T-cell (primary cell): ENCODE data around the gene TPD52L1. TPM values are rescaled to one million over a fixed set of nuclear protein-coding genes. Genes with fewer than 3 reads are reported as not detected.

ENCODE experiments used
- ATAC-seq, 4 experiments: fragments of 200-7000 bp in 3 of 4; fragments of 150-1000 bp in 1 of 4; cut with Tn5 transposase; replicated peaks in 1 of 4; 1 replicate in 3 of 4; 2 replicates in 1 of 4; pipeline ENCODE4 v1.10.0; 2021; ENCODE audit warnings: moderate library complexity in 3 of 4, mild to moderate bottlenecking in 2 of 4, moderate number of reproducible peaks in 1 of 4
- CTCF ChIA-PET, 2 donors: fragments of 300-600 bp; sonication (Branson Sonifier 250); formaldehyde crosslinking; loops; one replicate each; lab custom pipeline; 2022; ENCODE audit warnings: antibody characterized with exemption in 2 of 2; lab: Charles Lee
- POLR2A ChIA-PET, 2 donors: fragments of 300-600 bp; sonication (Branson Sonifier 250); formaldehyde crosslinking; loops; one replicate each; lab custom pipeline; 2022; ENCODE audit warnings: antibody characterized with exemption in 2 of 2; lab: Charles Lee
- DNase-seq, 35 experiments: peaks; one replicate each; pipeline versions ENCODE4 v3.0.0 to v3.0.0-alpha.2; 2013 to 2023
- H3K27ac ChIP-seq: one replicate; pipeline ENCODE4 v1.5.1; 2013; ENCODE audit warnings: low read length
- H3K27me3 ChIP-seq, 2 experiments: replicated peaks in 1 of 2; 1 replicate in 1 of 2; 2 replicates in 1 of 2; pipeline versions ENCODE4 v1.6.1 to v1.7.0; 2013; ENCODE audit warnings: low read length in 1 of 2, mixed read lengths in 1 of 2; ENCODE audit not compliant: control insufficient read depth in 2 of 2, insufficient read depth in 2 of 2; ENCODE audit errors: extremely low read depth in 1 of 2
- H3K36me3 ChIP-seq, 2 donors: 1 replicate in 1 of 2; 2 replicates in 1 of 2; pipeline versions ENCODE4 v1.6.1 to v1.7.0; 2013; ENCODE audit warnings: low read length in 1 of 2; ENCODE audit not compliant: control insufficient read depth in 2 of 2, insufficient read depth in 1 of 2; ENCODE audit errors: extremely low read depth in 1 of 2
- H3K4me1 ChIP-seq, 2 experiments: 1 replicate in 1 of 2; 2 replicates in 1 of 2; pipeline versions ENCODE4 v1.6.1 to v1.7.0; 2013; ENCODE audit warnings: low read length in 2 of 2, mixed read lengths in 1 of 2; ENCODE audit not compliant: insufficient read depth in 2 of 2, control insufficient read depth in 1 of 2; ENCODE audit errors: extremely low read depth in 1 of 2
- H3K4me3 ChIP-seq, 2 donors: 1 replicate in 1 of 2; 2 replicates in 1 of 2; pipeline versions ENCODE4 v1.5.1 to v1.7.0; 2013; ENCODE audit warnings: mild to moderate bottlenecking in 2 of 2, low read length in 1 of 2, moderate library complexity in 1 of 2; ENCODE audit not compliant: control insufficient read depth in 1 of 2; ENCODE audit errors: extremely low read depth in 1 of 2
- H3K9me3 ChIP-seq: 2 replicates; pipeline ENCODE4 v1.7.0; 2013
- H3K27ac Mint-ChIP-seq, 2 donors: one replicate each; pipeline ENCODE4 v1.8.0; 2020 to 2021; ENCODE audit warnings: mild to moderate bottlenecking in 2 of 2, mixed read lengths in 2 of 2
- H3K27me3 Mint-ChIP-seq, 2 donors: one replicate each; pipeline ENCODE4 v1.8.0; 2021 to 2022; ENCODE audit warnings: mixed read lengths in 2 of 2
- H3K36me3 Mint-ChIP-seq: one replicate; pipeline ENCODE4 v1.8.0; 2021; ENCODE audit warnings: mixed read lengths
- H3K4me1 Mint-ChIP-seq, 3 donors: one replicate each; pipeline ENCODE4 v1.8.0; 2020 to 2022; ENCODE audit warnings: mixed read lengths in 3 of 3, mild to moderate bottlenecking in 1 of 3
- H3K4me3 Mint-ChIP-seq, 3 donors: one replicate each; pipeline ENCODE4 v1.8.0; 2020 to 2022; ENCODE audit warnings: mild to moderate bottlenecking in 3 of 3, mixed read lengths in 3 of 3, moderate library complexity in 3 of 3
- H3K9me3 Mint-ChIP-seq, 3 donors: one replicate each; pipeline ENCODE4 v1.8.0; 2020 to 2022; ENCODE audit warnings: mixed read lengths in 3 of 3
- WGBS: methylation state at CpG from one replicate; pipeline ENCODE4 v1.1.5; 2013; ENCODE audit warnings: missing lambda C conversion rate; ENCODE audit not compliant: insufficient coverage; 5-methylcytosine and 5-hydroxymethylcytosine counted together
- total RNA-seq, 35 experiments: library from RNA in 6 of 35; stranded (reverse) in 6 of 35; fragments of 120-200 nt in 1 of 35; gene quantifications; one replicate each; pipeline versions ENCODE4 v1.2.1 to v1.2.4 and lab custom pipeline; 2013 to 2026

The TPD52L1 gene
- total RNA-seq, 5 donors from 2014 or later (not counting 1 experiment from before 2014, with no cell fraction given): 0.20 to 0.89 (median 0.47) TPM; not detected in 1

DNA sequence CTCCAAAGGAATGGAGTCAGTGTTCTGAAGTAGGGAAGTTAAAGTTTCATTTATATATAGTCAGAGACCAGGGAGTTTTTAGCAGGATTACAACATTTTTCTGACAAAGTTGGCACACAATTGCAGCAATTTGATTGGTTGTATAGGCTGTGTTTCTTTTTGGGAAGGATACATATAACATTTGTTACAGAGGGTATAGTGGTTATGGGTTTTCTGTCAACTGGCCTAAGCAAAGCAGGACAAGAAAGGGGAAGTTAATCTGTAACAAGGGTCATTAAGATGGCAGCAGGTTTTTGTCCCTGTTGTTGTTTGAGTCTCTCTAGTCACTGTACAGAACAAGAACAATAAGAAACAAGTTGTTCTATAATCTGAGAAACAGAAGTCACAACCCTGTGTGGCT lies 41.4 kb downstream of the TPD52L1 start:
- Mint-ChIP-seq H3K27ac (no peak overlapping the region), H3K27me3 (peaks cover 2 to 14% of the 10 kb centered on the region in 2 donors), H3K4me3 (no peak overlapping the region), H3K9me3 (no peaks in the 10 kb centered on the region), H3K4me1 (peaks cover 0 to 3% (median 2%) of the 10 kb centered on the region in 3 donors), H3K36me3 (no peaks in the 10 kb centered on the region)
- H3K27ac ChIP-seq: no peak overlapping the region
- no peaks in the 10 kb centered on the region for H3K9me3 ChIP-seq
- no peak for ATAC-seq
- H3K4me1 ChIP-seq: no peaks in the 10 kb centered on the region
- ChIA-PET CTCF (no interaction called here), POLR2A (no interaction called here)
- H3K4me3 ChIP-seq: no peak overlapping the region
- H3K27me3 ChIP-seq: no peaks in the 10 kb centered on the region
- H3K36me3 ChIP-seq: no peaks in the 10 kb centered on the region
- no peak for DNase-seq

DNA sequence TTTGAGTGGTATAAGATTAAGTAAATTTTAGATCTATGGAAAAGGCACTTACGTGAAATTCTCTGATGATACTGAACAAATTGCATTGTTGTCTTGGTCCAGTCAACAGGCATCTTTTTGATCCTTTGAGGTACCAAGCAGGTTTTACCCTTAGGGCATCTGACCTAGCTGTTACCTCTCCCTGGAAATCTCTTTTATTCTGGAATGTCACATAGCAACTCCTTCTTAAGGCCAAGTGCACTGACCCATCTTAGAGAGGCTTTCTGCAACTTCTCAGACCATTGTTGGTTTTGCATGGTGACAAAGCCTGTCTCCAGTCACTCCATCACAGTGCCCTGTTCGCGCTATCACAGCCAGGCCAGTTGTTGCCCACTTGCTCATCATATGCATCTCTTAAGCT lies 42.0 kb downstream of the TPD52L1 start:
- 96% methylated on average over 3 of the region's 3 CpGs for WGBS
- no peak overlapping the region for H3K4me3 Mint-ChIP-seq
- no peak overlapping the region for H3K27ac ChIP-seq
- POLR2A ChIA-PET: no interaction called here
- no peak overlapping the region for H3K27ac Mint-ChIP-seq
- no peak overlapping the region for H3K4me3 ChIP-seq
- no peaks in the 10 kb centered on the region for H3K9me3 ChIP-seq
- DNase-seq (no peak), ATAC-seq (no peak)
- H3K36me3 ChIP-seq: no peaks in the 10 kb centered on the region
- no peaks in the 10 kb centered on the region for H3K27me3 ChIP-seq
- no peaks in the 10 kb centered on the region for H3K36me3 Mint-ChIP-seq
- no peaks in the 10 kb centered on the region for H3K9me3 Mint-ChIP-seq
- no peaks in the 10 kb centered on the region for H3K4me1 ChIP-seq
- peaks cover 0 to 3% (median 2%) of the 10 kb centered on the region in 3 donors for H3K4me1 Mint-ChIP-seq
- CTCF ChIA-PET: interaction anchor here in 1 of 2 donors (1.0 kb wide), 1 partner anchor 19 kb away, joined by 3 read pairs; no protein-coding TSS in a partner anchor
- H3K27me3 Mint-ChIP-seq: peaks cover 2 to 15% of the 10 kb centered on the region in 2 donors

DNA sequence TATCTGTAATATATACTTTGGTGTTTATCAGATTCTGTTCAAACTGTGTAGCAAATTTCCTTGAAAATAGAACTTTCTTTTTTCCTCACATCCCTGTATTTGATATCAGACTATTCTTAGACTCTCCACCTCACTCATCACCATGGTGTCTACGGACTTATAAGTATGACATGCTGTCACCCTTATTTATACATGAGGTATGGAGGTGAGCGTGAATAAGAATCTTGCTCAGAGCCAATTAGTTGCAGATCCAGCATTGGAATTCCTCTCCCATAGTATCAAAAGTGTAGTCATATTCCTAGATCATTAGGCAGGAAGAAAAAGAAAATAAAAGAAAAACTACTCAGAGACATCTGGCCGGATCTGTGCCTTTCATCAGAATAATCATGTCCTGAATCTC lies 43.0 kb downstream of the TPD52L1 start:
- peaks cover 0 to 3% (median 2%) of the 10 kb centered on the region in 3 donors for H3K4me1 Mint-ChIP-seq
- no peak overlapping the region for H3K4me3 Mint-ChIP-seq
- CTCF ChIA-PET: interaction anchor here in 1 of 2 donors (1.0 kb wide), 1 partner anchor 20 kb away, joined by 3 read pairs; no protein-coding TSS in a partner anchor
- peaks cover 4 to 12% of the 10 kb centered on the region in 2 donors for H3K27me3 Mint-ChIP-seq
- H3K27ac Mint-ChIP-seq: no peak overlapping the region
- no CpG with 5 or more reads among the region's 3 CpGs for WGBS
- no peak for ATAC-seq
- H3K4me1 ChIP-seq: no peaks in the 10 kb centered on the region
- no peak overlapping the region for H3K4me3 ChIP-seq
- no peak overlapping the region for H3K27ac ChIP-seq
- H3K36me3 ChIP-seq: no peaks in the 10 kb centered on the region
- no peaks in the 10 kb centered on the region for H3K36me3 Mint-ChIP-seq
- DNase-seq: no peak
- H3K9me3 ChIP-seq: no peaks in the 10 kb centered on the region
- no peaks in the 10 kb centered on the region for H3K27me3 ChIP-seq
- POLR2A ChIA-PET: no interaction called here
- H3K9me3 Mint-ChIP-seq: no peaks in the 10 kb centered on the region

DNA sequence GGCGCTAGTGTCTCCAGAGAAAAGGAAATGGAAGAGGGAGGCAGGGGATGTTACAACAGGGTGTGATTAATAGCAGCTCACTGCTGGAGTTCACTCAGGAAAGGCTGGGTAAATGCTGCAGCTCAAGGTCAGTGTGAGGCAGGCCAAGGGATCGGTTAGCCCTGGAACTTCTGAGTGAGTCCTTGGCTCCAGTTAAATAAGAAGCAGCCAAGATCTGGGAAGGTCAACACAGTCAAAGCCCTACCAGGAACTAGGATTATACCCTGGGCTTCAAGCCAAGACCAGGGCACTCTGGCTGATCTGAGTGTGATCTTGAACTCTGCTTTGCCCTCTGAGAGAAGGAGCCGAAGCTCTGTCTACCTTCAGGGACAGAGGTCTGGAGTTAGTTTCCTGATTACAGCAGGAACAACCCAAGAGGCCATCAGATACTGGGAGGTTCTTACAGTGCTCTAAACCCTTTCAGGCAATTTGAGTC lies 44.3 kb downstream of the TPD52L1 start:
- Mint-ChIP-seq H3K36me3 (no peaks in the 10 kb centered on the region), H3K4me1 (no peaks in the 10 kb centered on the region), H3K4me3 (no peak overlapping the region), H3K9me3 (no peaks in the 10 kb centered on the region), H3K27me3 (peaks cover 9 to 16% of the 10 kb centered on the region in 2 donors), H3K27ac (no peak overlapping the region)
- Histone ChIP-seq H3K9me3 (no peaks in the 10 kb centered on the region), H3K27me3 (no peaks in the 10 kb centered on the region), H3K4me3 (no peak overlapping the region), H3K4me1 (no peaks in the 10 kb centered on the region), H3K27ac (no peak overlapping the region), H3K36me3 (no peaks in the 10 kb centered on the region)
- no peak for DNase-seq
- CTCF ChIA-PET: no interaction called here
- WGBS: 76% methylated on average over 2 of the region's 3 CpGs
- POLR2A ChIA-PET: no interaction called here
- no peak for ATAC-seq

DNA sequence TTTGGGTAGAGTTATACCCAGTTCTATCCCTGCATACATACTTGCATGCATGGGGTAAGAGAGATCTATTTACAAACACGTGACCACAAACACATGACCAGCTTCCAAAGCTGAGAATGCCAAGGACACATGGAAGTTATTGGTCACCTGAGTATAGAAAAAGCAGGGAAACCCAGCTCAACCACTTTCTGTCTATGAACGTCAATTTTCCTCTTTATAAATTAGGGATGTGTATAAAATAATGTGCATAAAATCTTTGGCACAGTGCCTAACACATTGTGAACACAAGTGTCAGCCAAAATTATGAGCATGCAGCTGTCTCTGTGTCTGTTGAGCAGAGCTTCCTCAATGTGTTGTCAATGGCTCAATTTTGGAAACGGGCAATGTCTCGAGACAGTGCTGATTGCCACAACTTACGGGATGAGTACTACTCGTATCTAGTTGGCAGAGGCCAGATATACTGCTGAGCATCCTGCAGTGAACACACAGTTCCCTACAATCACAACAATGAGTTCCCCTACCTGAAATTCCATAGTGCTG lies 44.9 kb downstream of the TPD52L1 start:
- Mint-ChIP-seq H3K27me3 (peaks cover 9 to 22% of the 10 kb centered on the region in 2 donors), H3K27ac (no peak overlapping the region), H3K9me3 (no peaks in the 10 kb centered on the region), H3K36me3 (no peaks in the 10 kb centered on the region), H3K4me3 (no peak overlapping the region), H3K4me1 (no peaks in the 10 kb centered on the region)
- no peak overlapping the region for H3K27ac ChIP-seq
- no peaks in the 10 kb centered on the region for H3K4me1 ChIP-seq
- DNase-seq (no peak), ATAC-seq (no peak)
- WGBS: 100% methylated on average over 2 of the region's 6 CpGs
- no peaks in the 10 kb centered on the region for H3K9me3 ChIP-seq
- CTCF ChIA-PET: no interaction called here
- no peak overlapping the region for H3K4me3 ChIP-seq
- H3K36me3 ChIP-seq: no peaks in the 10 kb centered on the region
- POLR2A ChIA-PET: no interaction called here
- no peaks in the 10 kb centered on the region for H3K27me3 ChIP-seq

DNA sequence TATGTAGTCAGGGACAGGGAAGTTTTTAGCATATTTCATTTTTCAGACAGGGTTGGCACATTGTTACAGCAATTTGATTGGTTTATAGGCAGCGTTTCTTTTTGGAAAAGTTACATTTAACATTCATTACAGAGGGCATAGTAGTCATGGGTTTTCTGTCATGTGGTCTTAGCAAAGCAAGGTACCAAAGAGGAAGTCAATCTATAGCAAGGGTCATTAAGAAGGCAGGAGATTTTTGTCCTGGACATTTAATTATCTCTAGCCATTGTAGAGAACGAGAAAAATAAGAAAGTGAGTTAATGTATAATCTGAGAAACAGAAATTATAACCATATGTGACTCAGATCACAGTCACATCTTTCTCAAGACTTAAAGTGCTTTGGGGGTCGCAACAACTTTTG lies 47.4 kb downstream of the TPD52L1 start:
- ChIA-PET POLR2A (no interaction called here), CTCF (no interaction called here)
- Mint-ChIP-seq H3K27ac (no peak overlapping the region), H3K4me3 (no peak overlapping the region), H3K4me1 (no peaks in the 10 kb centered on the region), H3K27me3 (peaks cover 9 to 23% of the 10 kb centered on the region in 2 donors), H3K36me3 (no peaks in the 10 kb centered on the region), H3K9me3 (no peaks in the 10 kb centered on the region)
- WGBS: no CpG with 5 or more reads among the region's 3 CpGs
- no peak for DNase-seq
- no peaks in the 10 kb centered on the region for H3K36me3 ChIP-seq
- H3K4me3 ChIP-seq: no peak overlapping the region
- no peak for ATAC-seq
- H3K27me3 ChIP-seq: no peaks in the 10 kb centered on the region
- H3K4me1 ChIP-seq: no peaks in the 10 kb centered on the region
- no peaks in the 10 kb centered on the region for H3K9me3 ChIP-seq
- H3K27ac ChIP-seq: no peak overlapping the region
